HL-60/S4 treated with phorbol 12-myristate 13-acetate at 8.2 ng/mL for 4 days and 3 days (cell line): ENCODE results near the gene ANKS1A.
"Not testable (repeated sequence)": the region's sequence is repeated elsewhere in the genome, so short reads cannot be mapped to it uniquely, and the experiment has no call there.

Experiments
- in situ Hi-C: fragments of 300-500 bp; cut with MboI; formaldehyde crosslinking; loops from 2 replicates; pipeline ENCODE4 v1.15.0; 2022; ENCODE audit warnings: low sequenced_read_pairs

The ANKS1A gene

DNA sequence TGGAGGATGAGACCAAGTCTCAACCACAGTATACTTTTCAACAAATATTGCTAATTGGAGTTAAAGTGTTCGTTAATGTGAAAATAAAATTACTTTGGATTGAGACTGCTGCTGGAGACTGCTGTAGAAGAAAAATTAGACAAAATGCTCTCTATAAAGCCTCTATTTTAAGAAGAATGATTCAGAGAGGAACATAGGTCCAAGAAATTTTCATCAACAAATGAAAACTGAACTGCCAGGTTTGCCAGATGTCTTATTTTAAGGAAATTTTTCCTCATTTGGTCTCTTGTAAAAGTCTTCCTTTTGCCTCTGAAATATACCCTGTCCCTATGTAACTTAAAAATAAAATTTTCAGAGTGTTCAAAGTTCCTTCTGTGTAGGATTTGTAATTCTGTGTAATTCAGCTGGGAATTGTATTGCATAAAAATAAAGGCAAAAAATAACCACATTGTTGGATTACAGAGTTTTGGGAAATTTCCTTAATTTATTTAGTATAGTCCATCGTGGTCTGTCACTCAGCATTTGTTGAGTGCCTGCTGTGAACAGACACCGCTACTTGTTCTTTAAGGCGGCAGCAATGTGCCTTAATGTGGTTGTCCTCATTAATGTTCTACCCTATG is 27.4 kb downstream of the ANKS1A start:
- in situ Hi-C loops: no loop called here

DNA sequence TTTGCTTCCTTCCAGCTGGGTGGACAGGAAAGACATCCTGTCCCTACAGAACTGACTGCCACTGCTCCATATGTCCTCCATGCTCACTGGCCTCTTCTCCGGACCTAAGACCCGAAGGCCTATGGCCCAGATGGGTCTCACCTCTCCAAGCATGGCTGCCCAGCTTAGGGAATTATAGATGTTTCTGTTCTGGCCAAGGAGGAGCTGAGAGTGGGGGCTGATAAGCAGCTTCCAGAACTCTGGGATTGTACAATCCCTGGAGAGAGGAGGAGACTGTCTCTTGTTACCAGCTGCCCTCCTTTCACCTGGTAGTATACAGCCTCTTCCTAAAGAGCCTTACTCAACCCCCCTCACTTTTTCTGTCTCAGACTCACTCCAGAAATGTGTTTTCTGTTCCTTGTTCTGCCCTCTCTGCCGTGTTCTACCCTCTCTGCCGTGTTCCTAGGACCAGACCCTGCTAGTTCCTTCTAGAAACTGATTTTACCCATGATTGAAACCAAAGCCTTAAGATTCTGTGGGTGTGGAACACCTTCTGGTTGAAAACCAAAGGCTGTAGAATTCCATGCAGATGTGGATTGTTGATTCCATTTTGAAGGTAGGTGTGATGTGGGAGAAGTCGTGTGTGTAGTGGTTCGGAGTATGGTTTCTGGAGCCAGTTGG is 28.7 kb downstream of the ANKS1A start:
- in situ Hi-C loops: no loop called here

DNA sequence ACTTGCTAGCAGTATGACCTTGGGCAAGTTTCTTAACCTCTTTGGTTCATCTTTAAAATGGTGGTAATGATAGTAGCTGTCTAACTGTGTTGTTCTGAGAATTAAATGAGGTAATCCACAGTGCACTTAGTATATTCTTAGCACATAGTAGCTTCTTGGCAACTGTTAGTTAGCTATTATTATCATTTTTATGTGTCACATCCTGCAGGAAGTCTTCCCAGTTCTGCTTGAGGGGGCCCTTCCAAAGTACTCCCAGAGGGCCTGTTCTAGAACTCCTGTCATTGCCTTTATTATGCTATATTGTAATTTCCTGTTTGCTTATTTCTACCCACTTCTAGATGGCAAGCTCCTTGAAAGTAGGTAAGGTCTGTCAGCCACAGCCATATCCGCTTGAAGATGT is 30.6 kb downstream of the ANKS1A start:
- in situ Hi-C loops: no loop called here

DNA sequence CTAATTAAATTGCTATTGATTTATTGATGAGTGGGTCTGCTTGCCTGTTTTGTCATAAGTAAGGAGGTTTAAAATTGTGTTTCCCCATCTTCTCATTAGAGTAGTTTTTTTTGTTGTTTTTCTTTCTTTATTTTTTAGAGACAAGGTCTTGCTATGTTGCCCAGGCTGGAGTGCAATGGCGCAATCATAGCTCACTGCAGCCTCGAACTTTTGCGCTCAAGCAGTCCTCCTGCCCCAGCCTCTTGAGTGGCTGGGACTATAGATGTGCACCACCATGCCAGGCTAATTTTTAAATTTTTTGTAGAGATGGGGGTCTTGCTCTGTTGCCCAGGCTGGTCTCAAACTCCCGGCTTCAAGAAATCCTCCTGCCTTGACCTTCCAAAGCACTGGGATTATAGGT is 31.0 kb downstream of the ANKS1A start:
- in situ Hi-C loops: no loop called here

DNA sequence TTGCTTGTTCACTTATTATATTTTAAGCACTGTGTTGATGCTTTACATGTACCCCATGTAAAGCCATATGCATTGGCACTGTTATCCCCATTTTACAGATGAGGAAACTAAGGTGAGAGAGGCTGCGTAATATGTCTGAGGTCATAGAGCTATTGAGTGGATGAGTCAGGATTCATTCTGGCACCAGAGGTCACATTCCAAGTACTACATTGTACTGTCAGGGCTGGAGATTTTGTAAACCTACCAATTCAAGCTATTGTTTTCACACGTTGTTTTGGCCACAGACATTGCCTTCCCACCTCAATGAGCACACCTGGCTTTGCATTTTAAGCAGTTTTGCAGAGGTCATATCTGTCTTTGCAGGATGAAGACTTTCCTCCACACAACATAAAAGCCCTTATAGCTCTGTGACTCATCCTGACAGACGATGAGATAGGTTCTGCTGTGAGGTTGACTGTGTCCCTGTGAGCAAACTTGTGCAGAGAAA is 33.2 kb downstream of the ANKS1A start:
- in situ Hi-C loops: no loop called here

DNA sequence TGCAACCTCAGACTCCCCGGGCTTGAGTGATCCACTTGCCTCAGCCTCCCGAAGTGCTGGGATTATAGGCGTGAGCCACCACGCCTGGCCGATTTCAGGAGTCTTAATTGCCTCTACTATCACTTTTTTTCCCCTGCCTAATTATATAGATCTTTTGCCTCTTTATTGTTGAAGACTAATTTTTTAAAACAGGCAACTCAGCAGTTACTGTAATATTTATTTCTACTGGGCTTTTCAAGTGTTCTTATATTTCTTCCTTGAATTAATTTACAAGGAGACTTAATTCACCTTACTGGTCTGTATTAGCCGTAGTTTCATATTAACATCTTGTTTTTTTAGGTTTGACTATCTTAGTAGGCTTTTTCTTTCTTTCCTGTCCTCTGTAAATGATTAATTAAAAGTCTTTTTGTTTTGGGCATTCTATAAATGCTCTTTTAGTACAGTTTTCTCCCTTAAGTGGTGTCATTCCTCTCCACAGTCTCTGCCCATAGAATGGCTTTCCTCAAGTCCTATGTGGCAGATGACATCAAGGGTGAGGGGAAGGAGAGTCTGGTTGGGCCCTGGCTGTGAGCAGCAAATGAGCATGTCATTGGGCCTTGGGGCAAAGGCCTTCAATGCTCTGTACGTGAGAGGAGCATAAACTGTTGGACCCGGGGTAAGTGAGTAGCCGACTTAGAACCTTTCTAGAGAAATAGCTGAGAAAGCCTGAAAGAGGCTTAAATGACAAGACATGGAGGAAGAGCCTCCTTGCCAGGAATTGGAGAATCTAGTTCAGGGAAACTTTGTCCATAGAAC is 36.0 kb downstream of the ANKS1A start:
- in situ Hi-C loops: no loop called here

DNA sequence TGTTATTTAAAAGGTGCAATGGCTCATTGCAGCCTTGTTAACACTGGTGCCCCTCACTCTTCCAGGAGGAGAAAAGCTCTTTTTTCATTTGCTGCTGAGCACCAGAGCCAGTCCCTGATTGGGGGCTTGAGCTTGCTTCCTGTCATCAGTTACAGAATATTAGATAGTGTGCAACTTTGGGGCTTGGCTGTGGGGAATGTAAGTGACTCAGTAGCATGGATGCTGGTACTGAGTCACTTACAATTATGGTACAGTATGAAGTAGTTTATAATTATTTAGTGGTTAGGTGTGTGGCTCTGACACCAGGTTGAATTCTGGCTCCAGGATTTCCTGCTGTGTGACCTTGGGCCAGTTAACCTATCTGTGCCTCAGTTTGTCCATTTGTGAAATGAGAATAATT is 37.6 kb downstream of the ANKS1A start:
- in situ Hi-C loops: no loop called here

DNA sequence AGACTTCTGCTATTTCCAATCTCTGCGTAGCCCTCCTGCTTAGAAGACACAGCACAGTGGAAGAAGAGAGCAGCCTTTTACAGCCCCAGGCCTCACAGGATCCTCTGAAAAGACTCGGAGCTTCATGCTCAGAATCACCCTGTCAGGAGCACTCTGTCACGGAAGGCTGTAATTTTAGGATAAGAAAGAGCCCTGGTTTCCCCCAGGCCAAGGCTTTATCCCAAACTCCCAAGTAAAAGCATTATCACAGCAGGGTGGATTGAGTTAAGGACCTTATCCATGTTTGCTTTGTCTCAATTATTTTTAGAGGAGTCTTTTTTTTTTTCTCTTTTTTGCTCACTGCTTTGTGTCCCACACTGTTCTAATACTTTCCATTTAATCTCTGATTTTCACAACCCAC is 39.2 kb downstream of the ANKS1A start:
- in situ Hi-C loops: no loop called here

DNA sequence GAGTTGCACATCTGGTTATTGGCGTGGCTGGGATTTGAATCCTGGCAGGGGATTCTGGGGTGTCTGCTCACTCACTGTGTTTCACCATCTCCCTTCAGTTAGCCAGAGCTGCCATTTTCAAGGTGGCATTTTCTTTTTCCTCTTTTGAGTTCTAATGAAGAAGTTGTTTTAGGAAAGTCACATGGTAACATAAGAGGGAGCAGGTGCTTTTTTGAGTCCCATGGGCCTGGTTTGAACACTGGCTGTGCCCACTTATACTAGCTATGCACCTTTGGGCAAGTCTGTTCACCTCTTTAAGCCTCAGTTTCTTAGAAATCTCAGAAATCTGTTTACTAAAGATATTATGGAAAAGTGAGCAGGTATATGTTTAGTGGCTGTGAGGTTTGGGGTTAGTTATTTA is 39.6 kb downstream of the ANKS1A start:
- in situ Hi-C loops: no loop called here

DNA sequence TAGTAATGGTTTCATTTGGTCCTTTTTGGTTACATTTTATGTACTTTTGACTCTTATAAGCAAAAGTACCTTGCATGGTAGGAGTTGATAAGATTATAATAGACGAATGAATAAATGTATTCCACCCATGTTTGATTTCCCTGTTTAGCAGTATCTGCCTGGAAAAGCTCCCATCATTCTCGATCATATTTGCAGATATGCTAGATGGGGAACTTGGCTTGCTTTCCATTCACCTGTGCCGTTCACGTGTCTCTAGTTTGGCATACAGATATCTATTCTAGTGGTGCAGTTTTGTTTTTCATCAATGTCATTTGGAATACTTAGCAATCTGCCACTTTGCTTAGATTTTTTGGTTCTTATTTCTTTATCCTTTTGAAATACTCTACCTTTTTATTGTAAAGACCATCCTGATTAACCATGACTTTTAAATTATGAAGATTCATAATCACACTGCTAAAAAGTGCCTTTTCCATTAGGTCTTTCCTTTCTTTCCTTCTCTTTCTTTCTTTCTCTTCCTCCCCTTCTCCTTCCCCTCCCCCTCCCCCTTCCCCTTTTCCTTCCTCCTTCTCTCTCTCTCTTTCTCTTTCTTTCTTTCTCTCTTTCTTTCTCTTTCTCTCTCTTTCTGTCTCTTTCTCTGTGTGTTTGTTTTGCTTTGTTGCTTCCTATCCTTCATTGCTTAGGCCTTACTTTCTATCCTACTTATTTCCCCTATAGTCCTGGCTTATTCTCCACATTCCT is 40.4 kb downstream of the ANKS1A start:
- in situ Hi-C loops: no loop called here

DNA sequence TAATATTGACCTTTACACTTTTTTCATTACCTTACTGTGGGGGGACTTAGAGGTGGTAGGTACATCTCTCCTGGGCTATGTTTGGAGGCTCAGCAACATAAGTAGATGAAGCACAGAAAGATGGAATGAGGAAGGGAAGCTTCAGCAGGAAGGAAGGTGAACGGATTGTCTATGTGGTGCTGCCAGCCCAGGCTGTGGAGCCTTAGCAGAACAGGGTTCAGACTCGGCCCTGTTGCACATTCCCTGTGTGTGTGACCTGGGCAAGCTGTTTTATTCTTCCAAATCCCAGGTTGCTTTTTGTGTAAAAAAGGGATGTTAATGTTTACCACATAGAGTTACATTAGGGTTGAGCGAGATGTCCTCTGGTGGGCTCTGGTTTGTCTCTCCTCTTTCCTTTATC is 41.2 kb downstream of the ANKS1A start:
- in situ Hi-C loops: no loop called here

DNA sequence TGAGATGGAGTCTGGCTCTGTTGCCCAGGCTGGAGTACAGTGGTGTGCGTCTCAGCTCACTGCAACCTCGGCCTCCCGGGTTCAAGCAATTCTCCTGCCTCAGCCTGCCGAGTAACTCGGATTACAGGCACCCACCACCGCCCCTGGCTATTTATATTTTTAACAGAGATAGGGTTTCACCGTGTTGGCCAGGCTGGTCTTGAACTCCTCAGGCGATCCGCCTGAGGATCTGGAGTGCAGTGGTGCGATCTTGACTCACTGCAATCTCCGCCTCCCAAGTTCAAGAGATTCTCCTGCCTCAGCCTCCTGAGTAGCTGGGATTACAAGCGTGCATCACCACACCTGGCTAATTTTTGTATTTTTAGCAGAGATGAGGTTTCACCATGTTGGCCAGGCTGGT is 43.1 kb downstream of the ANKS1A start:
- in situ Hi-C loops: not testable (repeated sequence)

DNA sequence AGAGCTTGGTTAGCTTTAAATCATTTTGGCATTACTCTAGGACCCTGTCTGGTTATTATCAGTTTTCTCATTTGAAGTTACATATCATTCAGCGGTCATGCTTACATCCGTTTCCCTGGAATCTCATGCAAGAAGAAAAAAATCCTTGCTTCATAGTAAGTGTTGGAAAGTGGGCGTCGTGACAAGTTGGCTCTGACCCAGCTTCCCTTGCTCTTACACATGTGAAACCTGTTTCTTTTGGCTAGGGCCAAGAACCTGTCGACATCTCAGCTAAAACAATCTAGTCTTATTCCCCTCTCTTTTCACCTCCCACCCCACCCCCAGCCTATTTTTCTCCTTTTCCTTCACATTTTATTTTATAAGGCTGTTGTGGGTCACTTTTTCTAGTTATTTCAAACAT is 45.5 kb downstream of the ANKS1A start:
- in situ Hi-C loops: no loop called here

DNA sequence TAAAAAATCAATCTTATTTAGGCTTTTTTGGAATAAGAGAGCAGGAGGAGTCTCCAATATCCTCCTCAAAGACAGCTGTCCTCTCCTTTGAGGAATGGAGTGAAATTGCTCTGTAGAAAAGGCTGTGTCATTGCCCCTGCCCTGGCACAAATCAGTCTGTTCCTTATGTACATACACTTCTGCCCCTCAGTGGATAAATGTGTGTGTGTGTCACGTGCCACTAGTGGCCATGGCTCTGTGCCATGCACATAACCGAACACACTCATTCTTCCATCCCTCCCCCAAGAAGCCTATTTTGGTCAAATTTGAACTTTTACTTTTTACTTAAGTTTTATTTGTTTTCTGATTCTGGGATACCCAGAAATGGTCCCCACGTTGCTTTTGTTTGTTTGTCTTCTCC is 49.2 kb downstream of the ANKS1A start:
- in situ Hi-C loops: no loop called here

DNA sequence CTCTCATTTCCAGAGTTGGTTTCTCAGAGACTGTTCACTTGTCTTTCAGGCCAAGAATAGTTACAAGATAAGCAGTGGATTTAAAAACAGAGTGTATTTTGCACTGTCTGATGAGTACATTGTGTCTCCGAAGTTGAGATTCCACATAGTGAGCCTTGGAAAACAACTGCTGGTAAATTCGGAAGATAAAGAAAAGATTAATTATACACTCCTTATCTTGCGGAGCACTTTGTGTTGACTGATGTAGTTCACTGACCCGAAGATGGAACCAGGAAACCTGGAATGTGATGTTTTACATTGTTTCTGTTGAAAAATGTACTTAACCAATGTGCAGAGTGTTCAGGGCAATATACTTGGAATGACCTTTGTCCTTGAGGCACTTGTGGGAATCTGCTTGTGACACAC is 51.0 kb downstream of the ANKS1A start:
- in situ Hi-C loops: no loop called here

DNA sequence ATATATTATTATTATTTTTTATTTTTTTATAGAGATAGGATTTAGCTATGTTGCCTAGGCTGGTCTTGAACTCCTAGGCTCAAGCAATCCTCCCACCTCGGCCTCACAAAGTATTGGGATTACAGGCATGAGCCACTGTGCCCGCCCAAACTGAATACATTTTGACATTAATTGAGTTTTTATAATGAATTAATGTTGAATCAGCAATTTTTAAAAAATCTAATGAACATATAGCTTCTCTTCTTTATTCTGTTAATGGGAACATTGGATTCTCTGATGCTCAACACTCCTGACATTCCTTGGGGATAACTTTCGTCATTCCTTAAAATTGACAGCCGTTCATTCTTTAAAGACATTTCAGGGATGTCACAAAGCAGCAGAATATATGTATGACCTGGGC is 52.4 kb downstream of the ANKS1A start:
- in situ Hi-C loops: no loop called here

DNA sequence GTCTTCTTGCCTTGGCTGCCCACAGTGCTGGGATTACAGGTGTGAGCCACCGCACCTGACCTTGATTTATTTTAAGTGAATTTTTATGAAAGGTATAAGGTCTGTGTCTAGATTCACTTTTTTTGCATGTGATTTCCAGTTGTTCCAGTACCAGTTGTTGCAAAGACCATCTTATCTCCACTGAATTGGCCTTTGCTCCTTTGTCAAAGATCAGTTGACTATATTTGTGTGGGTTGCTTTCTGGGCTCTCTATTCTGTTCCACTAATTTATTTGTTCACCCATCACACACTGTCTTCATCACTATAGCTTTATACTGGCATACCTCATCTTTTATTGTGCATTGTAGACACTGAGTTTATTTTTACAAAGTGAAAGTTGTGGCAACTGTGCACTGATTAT is 56.3 kb downstream of the ANKS1A start:
- in situ Hi-C loops: no loop called here

DNA sequence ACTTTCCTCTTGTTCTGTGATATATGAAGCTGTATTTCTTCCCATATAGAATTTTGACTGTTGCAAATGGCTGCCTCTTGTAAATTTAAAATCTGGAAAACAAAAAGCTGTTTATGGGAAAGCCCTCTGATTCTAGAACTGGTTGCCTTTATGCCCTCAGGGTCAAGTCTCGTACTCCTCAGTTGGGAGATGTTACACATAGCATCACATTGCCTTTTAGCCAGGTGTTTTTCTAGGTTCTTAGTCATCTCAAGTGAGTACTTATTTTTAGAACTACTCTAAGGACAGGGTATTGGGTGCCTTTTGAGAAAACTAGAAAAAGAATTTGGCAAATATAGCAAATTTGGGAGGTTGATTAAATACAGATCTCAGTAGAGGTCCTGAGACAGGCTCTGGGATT is 58.5 kb downstream of the ANKS1A start:
- in situ Hi-C loops: no loop called here

DNA sequence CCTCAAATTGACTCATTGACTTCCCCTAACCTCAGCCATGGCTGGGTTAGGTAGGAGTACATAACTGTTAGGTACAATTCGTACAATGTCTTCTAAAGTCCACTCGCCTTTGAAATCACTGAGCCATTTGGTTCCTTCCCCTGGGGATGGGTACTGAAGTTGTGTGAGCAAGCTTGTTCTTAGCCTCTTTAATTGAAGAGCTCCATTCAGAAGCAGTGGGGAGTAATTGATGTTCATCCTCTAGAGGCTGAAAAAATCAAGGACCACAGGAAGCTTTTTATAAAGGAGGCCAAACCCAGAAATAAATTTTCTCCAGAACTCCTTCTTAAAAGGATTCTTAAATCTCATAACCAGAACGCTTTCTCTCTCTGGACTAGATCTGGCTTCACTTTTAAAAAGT is 60.6 kb downstream of the ANKS1A start:
- in situ Hi-C loops: no loop called here

DNA sequence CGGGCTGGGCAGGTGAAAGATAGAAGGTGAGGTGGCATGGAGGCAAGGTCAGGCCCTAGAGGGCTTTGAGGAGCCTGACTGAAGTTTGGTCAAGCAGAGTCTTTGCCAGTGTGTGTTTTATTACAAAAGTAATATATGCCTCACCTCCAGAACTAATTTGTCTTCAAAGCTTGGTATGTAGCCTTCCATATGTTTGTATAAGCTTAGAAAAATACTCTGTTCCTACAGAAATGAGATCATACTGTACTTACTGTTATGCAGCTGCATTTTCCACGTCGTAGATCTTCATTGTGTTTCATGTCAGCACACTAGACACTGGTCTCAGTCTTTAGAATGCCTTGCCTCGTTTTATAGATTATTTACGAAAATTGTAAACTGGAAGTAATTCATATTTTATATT is 61.8 kb downstream of the ANKS1A start:
- in situ Hi-C loops: no loop called here

DNA sequence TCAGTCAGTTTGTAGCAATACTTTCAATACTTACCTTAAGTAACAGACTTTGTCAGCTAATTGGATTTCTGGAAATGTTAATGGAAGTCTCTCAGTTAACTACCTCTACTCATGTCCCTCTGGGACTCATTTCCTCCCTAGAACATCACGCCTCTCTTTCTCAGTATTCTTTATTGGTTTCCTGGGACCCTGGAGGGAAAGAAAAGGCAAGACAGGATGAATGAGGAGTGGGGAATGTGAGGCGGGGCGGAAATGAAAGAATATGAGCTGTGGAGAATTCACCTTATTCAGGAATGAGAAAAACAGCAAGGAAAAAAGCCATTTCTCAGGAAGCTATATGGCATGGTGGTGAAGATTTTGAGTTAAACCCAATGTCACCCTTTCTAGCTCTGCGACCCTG is 62.7 kb downstream of the ANKS1A start:
- in situ Hi-C loops: no loop called here
